Upper lobe of left lung (tissue), 6 donors: ENCODE data around the gene ANKS1A. TPM values are rescaled to one million over a fixed set of nuclear protein-coding genes. Genes with fewer than 3 reads are reported as not detected.
"Not testable (repeated sequence)": the region's sequence is repeated elsewhere in the genome, so short reads cannot be mapped to it uniquely, and the experiment has no call there.

Source experiments
- ATAC-seq, 2 donors: fragments of 200-7000 bp; cut with Tn5 transposase; one replicate each; pipeline ENCODE4 v1.9.1; 2022; ENCODE audit warnings: mild to moderate bottlenecking in 2 of 2, moderate library complexity in 2 of 2; ENCODE audit not compliant: low FRiP score in 2 of 2
- DNase-seq, 2 donors: peaks; one replicate each; pipeline ENCODE4 v3.0.0-alpha.2; 2019 to 2020
- H3K27ac ChIP-seq, 4 donors: fragments of 200-600 bp; sonication (generic); one replicate each; pipeline ENCODE4 v1.5.1; 2016 to 2019
- H3K27me3 ChIP-seq, 4 donors: fragments of 200-600 bp; sonication (generic); one replicate each; pipeline ENCODE4 v1.5.1; 2017 to 2019
- H3K36me3 ChIP-seq, 4 donors: fragments of 200-600 bp; sonication (generic); one replicate each; pipeline ENCODE4 v1.5.1; 2016 to 2019
- H3K4me1 ChIP-seq, 4 donors: fragments of 200-600 bp; sonication (generic); one replicate each; pipeline ENCODE4 v1.5.1; 2018 to 2019
- H3K4me3 ChIP-seq, 4 donors: fragments of 200-600 bp; sonication (generic); one replicate each; pipeline ENCODE4 v1.5.1; 2017 to 2019; ENCODE audit warnings: mild to moderate bottlenecking in 2 of 4, moderate library complexity in 1 of 4
- H3K9me3 ChIP-seq, 4 donors: fragments of 200-600 bp; sonication (generic); one replicate each; pipeline ENCODE4 v1.5.1; 2018 to 2019
- EP300 ChIP-seq, 4 donors: sonication (generic); formaldehyde crosslinking; IDR thresholded peaks; one replicate each; pipeline ENCODE4 v1.5.1; 2017; ENCODE audit warnings: antibody characterized with exemption in 4 of 4, control low read depth in 2 of 4
- POLR2A ChIP-seq, 4 donors: fragments of 450-650 bp; IDR thresholded peaks; one replicate each; pipeline ENCODE4 v1.5.1; 2016 to 2017; ENCODE audit warnings: antibody characterized with exemption in 4 of 4, mild to moderate bottlenecking in 2 of 4
- POLR2AphosphoS5 ChIP-seq, 2 donors: sonication (generic); formaldehyde crosslinking; IDR thresholded peaks; one replicate each; pipeline ENCODE4 v1.5.1; 2017; ENCODE audit warnings: antibody characterized with exemption in 2 of 2
- WGBS, 2 donors: methylation state at CpG; one replicate each; pipeline ENCODE4 v1.1.5; 2017 to 2018; 5-methylcytosine and 5-hydroxymethylcytosine counted together
- total RNA-seq, 6 donors: library from RNA; depleted of rRNA in 4 of 6; stranded (reverse); fragments of >200 nt in 4 of 6; gene quantifications; one replicate each; pipeline versions ENCODE4 v1.1.0 to v1.2.1, GENCODE V29; 2016 to 2021
- TF ChIP-seq, protein P1 (sequence below), 6 experiments: fragments of 450-650 bp in 4 of 6; fragments of 200-600 bp in 2 of 6; sonication (generic) in 2 of 6; IDR thresholded peaks; one replicate each; pipeline ENCODE4 v1.5.1; 2016 to 2019; ENCODE audit warnings: antibody characterized with exemption in 6 of 6
- donor health status: DM: no; HTN: no; CAD: no; lungs with moderate emphysema.
- donor health status: DM: no; HTN: yes; CAD: no; lungs with severe emphysema.

ANKS1A gene
- total RNA-seq, 6 donors from 2014 or later: 47.2 to 85.3 (median 53.5) TPM

GRCh38 chr6:34897716-34898115, 8.7 kb downstream of the ANKS1A start:
- H3K4me1 ChIP-seq: peaks cover 0 to 17% (median 1%) of the 10 kb centered on the region in 4 donors
- DNase-seq (no peak), ATAC-seq (no peak)
- no peaks in the 10 kb centered on the region for H3K9me3 ChIP-seq
- TF ChIP-seq POLR2AphosphoS5 (IDR thresholded peaks at IDR 0.05): no peak
- H3K4me3 ChIP-seq: no peak overlapping the region
- 80% methylated on average over 1 of the region's 1 CpG for WGBS, 2 donors
- no peaks in the 10 kb centered on the region for H3K36me3 ChIP-seq
- H3K27me3 ChIP-seq: no peaks in the 10 kb centered on the region
- no peak overlapping the region for H3K27ac ChIP-seq

DNA sequence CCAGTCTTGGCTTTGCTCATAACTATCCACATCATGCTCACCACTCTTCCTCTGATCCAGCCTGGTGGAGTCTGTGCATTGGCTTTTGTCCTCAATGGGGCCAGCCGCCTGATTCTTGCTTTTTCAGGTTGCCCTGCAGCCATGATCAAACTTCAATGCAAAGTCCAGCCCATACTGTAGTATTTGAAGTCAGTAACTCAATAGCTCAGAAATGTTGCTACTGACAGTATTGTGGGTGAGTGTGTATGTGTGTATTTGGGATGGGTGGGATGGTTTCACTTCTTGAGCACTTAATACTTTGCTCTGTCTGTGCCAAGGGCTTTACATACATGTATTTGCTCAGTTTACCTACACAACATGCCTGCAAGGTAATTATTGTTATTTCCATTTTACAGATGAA, 10.7 kb downstream of the ANKS1A start:
- H3K27ac ChIP-seq, ATAC-seq, H3K27me3 ChIP-seq, H3K36me3 ChIP-seq, H3K4me3 ChIP-seq, DNase-seq, H3K9me3 ChIP-seq: not testable (repeated sequence)
- peaks cover 0 to 19% (median 1%) of the 10 kb centered on the region in 4 donors for H3K4me1 ChIP-seq
- 89 to 100% methylated on average over 1 of the region's 1 CpG for WGBS, 2 donors

GRCh38 chr6:34900321-34901031, 11.4 kb downstream of the ANKS1A start:
- TF ChIP-seq EP300 (IDR thresholded peaks at IDR 0.05) (no peak), POLR2A (IDR thresholded peaks at IDR 0.05) (no peak), POLR2AphosphoS5 (IDR thresholded peaks at IDR 0.05) (no peak)
- TF ChIP-seq, protein P1, sequence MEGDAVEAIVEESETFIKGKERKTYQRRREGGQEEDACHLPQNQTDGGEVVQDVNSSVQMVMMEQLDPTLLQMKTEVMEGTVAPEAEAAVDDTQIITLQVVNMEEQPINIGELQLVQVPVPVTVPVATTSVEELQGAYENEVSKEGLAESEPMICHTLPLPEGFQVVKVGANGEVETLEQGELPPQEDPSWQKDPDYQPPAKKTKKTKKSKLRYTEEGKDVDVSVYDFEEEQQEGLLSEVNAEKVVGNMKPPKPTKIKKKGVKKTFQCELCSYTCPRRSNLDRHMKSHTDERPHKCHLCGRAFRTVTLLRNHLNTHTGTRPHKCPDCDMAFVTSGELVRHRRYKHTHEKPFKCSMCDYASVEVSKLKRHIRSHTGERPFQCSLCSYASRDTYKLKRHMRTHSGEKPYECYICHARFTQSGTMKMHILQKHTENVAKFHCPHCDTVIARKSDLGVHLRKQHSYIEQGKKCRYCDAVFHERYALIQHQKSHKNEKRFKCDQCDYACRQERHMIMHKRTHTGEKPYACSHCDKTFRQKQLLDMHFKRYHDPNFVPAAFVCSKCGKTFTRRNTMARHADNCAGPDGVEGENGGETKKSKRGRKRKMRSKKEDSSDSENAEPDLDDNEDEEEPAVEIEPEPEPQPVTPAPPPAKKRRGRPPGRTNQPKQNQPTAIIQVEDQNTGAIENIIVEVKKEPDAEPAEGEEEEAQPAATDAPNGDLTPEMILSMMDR (IDR thresholded peaks at IDR 0.05): no peak
- WGBS, 2 donors: 72 to 80% methylated on average over 4 of the region's 4 CpGs
- Histone ChIP-seq H3K4me3 (no peak overlapping the region), H3K27me3 (no peaks in the 10 kb centered on the region), H3K4me1 (peaks cover 0 to 19% (median 1%) of the 10 kb centered on the region in 4 donors), H3K36me3 (no peaks in the 10 kb centered on the region), H3K9me3 (no peaks in the 10 kb centered on the region), H3K27ac (no peak overlapping the region)
- ATAC-seq: no peak
- no peak for DNase-seq

GRCh38 chr6:34901930-34902329, 12.9 kb downstream of the ANKS1A start:
- TF ChIP-seq POLR2A (IDR thresholded peaks at IDR 0.05): no peak
- TF ChIP-seq, protein P1 (IDR thresholded peaks at IDR 0.05): no peak
- no peak for TF ChIP-seq POLR2AphosphoS5 (IDR thresholded peaks at IDR 0.05)
- H3K9me3 ChIP-seq: no peaks in the 10 kb centered on the region
- WGBS, 2 donors: 91 to 94% methylated on average over 5 of the region's 5 CpGs
- H3K4me1 ChIP-seq: peaks cover 0 to 20% (median 1%) of the 10 kb centered on the region in 4 donors
- no peak overlapping the region for H3K4me3 ChIP-seq
- ATAC-seq (no peak), DNase-seq (no peak)
- no peaks in the 10 kb centered on the region for H3K27me3 ChIP-seq
- no peaks in the 10 kb centered on the region for H3K36me3 ChIP-seq
- no peak overlapping the region for H3K27ac ChIP-seq

- DNase-seq (peak in 1 of 2 donors; percentile 22), ATAC-seq (peak; percentile 49 to 59)
- Histone ChIP-seq H3K27ac (no peak overlapping the region), H3K4me1 (peaks cover 0 to 32% (median 4%) of the 10 kb centered on the region in 4 donors), H3K4me3 (no peak overlapping the region), H3K9me3 (no peaks in the 10 kb centered on the region), H3K36me3 (no peaks in the 10 kb centered on the region), H3K27me3 (no peaks in the 10 kb centered on the region)
- TF ChIP-seq POLR2AphosphoS5 (IDR thresholded peaks at IDR 0.05): no peak
- TF ChIP-seq, protein P1 (IDR thresholded peaks at IDR 0.05): no peak
- TF ChIP-seq POLR2A (IDR thresholded peaks at IDR 0.05): no peak
- TF ChIP-seq EP300 (IDR thresholded peaks at IDR 0.05): no peak
- WGBS, 2 donors: 76 to 98% methylated on average over 5 of the region's 5 CpGs
These were observed 16.0 kb downstream of the ANKS1A start for GRCh38 chr6:34904990-34905613.
